Endometrium (tissue), 2 donors: ENCODE data around the gene CLTCL1.

ENCODE experiments used
- FAIRE-seq: peaks from 2 replicates; lab custom pipeline; 2012; peaks lifted over from hg19 to GRCh38; lab: Jason Lieb, UNC
- donor health status: control.
- donor health status: control.

The CLTCL1 gene

GRCh38 chr22:19150482-19151328 lies 140.8 kb downstream of the CLTCL1 start:
- no peak for FAIRE-seq

GRCh38 chr22:19149991-19150390 lies 141.5 kb downstream of the CLTCL1 start, which contains the start of gene GSC2:
TSS of gene GSC2 (minus strand) at chr22:19150292. CDS start at chr22:19150283, 9 bp downstream.
- no peak for FAIRE-seq

- FAIRE-seq, result no peak
These were observed 142.3 kb downstream of the CLTCL1 start for GRCh38 chr22:19149047-19149883.

- no peak for FAIRE-seq
These were observed 143.0 kb downstream of the CLTCL1 start for GRCh38 chr22:19148417-19149046.

- FAIRE-seq, result no peak
These were observed 144.2 kb downstream of the CLTCL1 start for GRCh38 chr22:19147195-19147780.

GRCh38 chr22:19146215-19146968 lies 145.1 kb downstream of the CLTCL1 start:
- no peak for FAIRE-seq

- FAIRE-seq, result no peak
These were observed 147.5 kb downstream of the CLTCL1 start for GRCh38 chr22:19143967-19144400.

- no peak for FAIRE-seq
These were observed 148.3 kb downstream of the CLTCL1 start for GRCh38 chr22:19143212-19143611.

- no peak for FAIRE-seq
These were observed 149.1 kb downstream of the CLTCL1 start for GRCh38 chr22:19142394-19142793.

- no peak for FAIRE-seq
These were observed 151.5 kb downstream of the CLTCL1 start for GRCh38 chr22:19139974-19140373.

GRCh38 chr22:19139001-19139356 lies 152.5 kb downstream of the CLTCL1 start:
- no peak for FAIRE-seq

GRCh38 chr22:19138217-19139000 lies 153.1 kb downstream of the CLTCL1 start:
- FAIRE-seq, result no peak

GRCh38 chr22:19137384-19138216 lies 153.9 kb downstream of the CLTCL1 start:
- FAIRE-seq, result no peak

GRCh38 chr22:19136915-19137314 lies 154.6 kb downstream of the CLTCL1 start:
- FAIRE-seq, result no peak

GRCh38 chr22:19134874-19135273 lies 156.6 kb downstream of the CLTCL1 start:
- FAIRE-seq, result no peak

GRCh38 chr22:19134176-19134831 lies 157.2 kb downstream of the CLTCL1 start:
- FAIRE-seq, result no peak

- FAIRE-seq, result no peak
These were observed 158.0 kb downstream of the CLTCL1 start for GRCh38 chr22:19133561-19133960.

GRCh38 chr22:19132693-19133400 lies 158.7 kb downstream of the CLTCL1 start:
- no peak for FAIRE-seq

GRCh38 chr22:19132153-19132552 lies 159.4 kb downstream of the CLTCL1 start:
- no peak for FAIRE-seq
